HG03135 (cell line): Measurements from ENCODE around the gene KLHL12.

Experiments used
- ATAC-seq: cut with Tn5 transposase; IDR thresholded peaks from one replicate; pipeline ENCODE4 v1.9.1; 2021; ENCODE audit warnings: mild to moderate bottlenecking, moderate library complexity; ENCODE audit not compliant: unreplicated experiment

KLHL12 gene

GRCh38 chr1:202926581-202927491 is at the start of gene KLHL12:
Gene KLHL12, minus strand, starts transcription at chr1:202927234. Its CDS starts 2,072 bp downstream, at chr1:202925162.
- peak; percentile 91 for ATAC-seq

GRCh38 chr1:202976633-202977032 is 49.6 kb upstream of the KLHL12 start:
- no peak for ATAC-seq

- ATAC-seq = no peak
Measured at GRCh38 chr1:202974856-202975255, 47.8 kb upstream of the KLHL12 start.

- ATAC-seq = no peak
Measured at GRCh38 chr1:202972046-202972445, 45.0 kb upstream of the KLHL12 start.

- peak; percentile 58 for ATAC-seq
Measured at GRCh38 chr1:202968895-202969295, 41.9 kb upstream of the KLHL12 start.

- ATAC-seq = no peak
Measured at GRCh38 chr1:202968351-202968750, 41.3 kb upstream of the KLHL12 start.

GRCh38 chr1:202967684-202968281 is 40.7 kb upstream of the KLHL12 start:
- ATAC-seq = peak; percentile 18

GRCh38 chr1:202966006-202966898 is 39.2 kb upstream of the KLHL12 start:
- no peak for ATAC-seq

- no peak for ATAC-seq
Measured at GRCh38 chr1:202965422-202965821, 38.4 kb upstream of the KLHL12 start.

GRCh38 chr1:202964791-202965410 is 37.9 kb upstream of the KLHL12 start:
- ATAC-seq = no peak

- ATAC-seq = no peak
Measured at GRCh38 chr1:202961220-202961880, 34.3 kb upstream of the KLHL12 start.

- no peak for ATAC-seq
Measured at GRCh38 chr1:202959276-202959620, 32.2 kb upstream of the KLHL12 start.

- ATAC-seq = no peak
Measured at GRCh38 chr1:202958544-202959275, 31.7 kb upstream of the KLHL12 start.

- ATAC-seq = peak; percentile 95
Measured at GRCh38 chr1:202957733-202958543, 30.9 kb upstream of the KLHL12 start, which contains the start of gene ADIPOR1. Gene ADIPOR1, minus strand, starts transcription at chr1:202958312. Its CDS starts 7,242 bp downstream, at chr1:202951070.

GRCh38 chr1:202956969-202957368 is 29.9 kb upstream of the KLHL12 start:
- ATAC-seq = no peak

GRCh38 chr1:202954057-202954745 is 27.2 kb upstream of the KLHL12 start:
- ATAC-seq = no peak

GRCh38 chr1:202953392-202953791 is 26.4 kb upstream of the KLHL12 start:
- ATAC-seq = no peak

GRCh38 chr1:202952818-202953217 is 25.8 kb upstream of the KLHL12 start:
- no peak for ATAC-seq
